ENCODE measurements around the gene SWSAP1. TPM values are rescaled to one million over a fixed set of nuclear protein-coding genes. Genes with fewer than 3 reads are reported as not detected.

The SWSAP1 gene
- total RNA-seq, 1 donor from 2014 or later, result 5.1 TPM

DNA sequence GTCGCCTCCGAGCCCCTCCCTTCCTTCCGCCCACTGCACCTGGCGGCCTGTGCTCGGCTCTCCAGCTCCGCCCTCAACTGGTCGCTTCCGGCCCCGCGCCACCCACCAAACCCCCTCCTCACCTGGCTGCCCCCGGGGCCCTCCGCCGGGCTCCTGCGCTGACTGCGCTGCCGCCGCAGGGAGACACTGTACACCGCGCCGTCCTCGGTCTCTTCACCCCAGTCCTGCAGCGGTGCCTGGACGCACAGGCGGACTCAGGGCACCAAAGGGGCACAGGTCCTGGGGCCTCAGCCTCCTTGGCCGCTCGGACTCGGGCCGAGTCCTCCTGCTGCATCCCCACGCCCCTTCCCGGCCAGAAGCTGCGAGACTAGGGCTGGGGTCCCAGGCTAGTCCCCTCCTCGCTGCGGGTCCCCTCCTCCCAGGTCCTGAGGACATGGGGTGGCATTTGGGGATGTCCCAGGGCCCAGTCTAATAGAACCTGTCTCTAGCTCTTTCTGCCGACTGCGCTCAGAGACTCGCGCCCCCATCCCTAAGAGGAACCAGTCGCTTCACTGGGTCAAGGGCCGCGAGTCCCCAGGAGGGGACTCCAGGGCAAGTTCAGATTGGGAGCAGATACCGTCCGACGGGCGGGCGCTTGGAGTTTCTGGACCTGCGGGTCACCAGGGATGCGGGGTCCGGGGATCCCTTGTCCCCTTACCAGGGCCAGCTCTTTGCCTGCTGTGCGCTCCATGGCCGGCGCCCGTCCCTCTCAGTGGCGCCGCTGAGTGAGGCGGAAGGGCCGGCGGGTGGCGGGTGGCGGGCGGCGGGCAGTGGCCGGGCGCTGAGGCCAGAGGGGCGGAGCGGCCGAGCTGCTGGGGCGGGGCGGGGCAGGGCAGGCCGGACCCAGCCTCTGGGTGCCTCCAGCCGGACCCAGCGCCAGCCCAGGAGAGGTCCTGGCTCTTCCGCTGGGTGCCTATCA is 44.4 kb downstream of the SWSAP1 start, which contains the start of gene RGL3:
TSS of gene RGL3 (minus strand) at position 766 of the 958 bp plus-strand sequence. CDS start at position 730, 36 bp downstream.
- intact Hi-C loops (cut with micrococcal nuclease), result no loop called here
- H3K4me1 Mint-ChIP-seq, result peaks cover 50% of the 10 kb centered on the region
- POLR2A ChIA-PET, result interaction anchor here (0.5 to 7.1 kb wide), 8 partner anchors 8 to 1629 kb away, joined by 3 to 60 read pairs (median 4); partner anchors contain the start of genes EPOR, ODAD3, PRKCSH and SWSAP1

GRCh38 chr19:11420429-11421370 is 46.2 kb downstream of the SWSAP1 start:
- peaks cover 54% of the 10 kb centered on the region for H3K4me1 Mint-ChIP-seq
- CTCF ChIA-PET, result interaction anchor here (1.0 to 2.3 kb wide), 3 partner anchors 13 to 40 kb away, joined by 3 to 10 read pairs (median 9); partner anchors contain the start of genes ODAD3 and PRKCSH
- H3K27ac Mint-ChIP-seq, result no peak overlapping the region
- intact Hi-C loops (cut with micrococcal nuclease), result loop anchor here (2.0 kb wide), 1 partner anchor 74 kb away; the partner anchor contains the start of genes CCDC159 and TMEM205
- H3K4me3 Mint-ChIP-seq, result peak overlapping the region; percentile 81
- DNase-seq (peak; percentile 28), ATAC-seq (ENCODE audit: low read depth) (no peak)
- no peaks in the 10 kb centered on the region for H3K9me3 Mint-ChIP-seq
- H3K27me3 Mint-ChIP-seq, result peaks cover 18% of the 10 kb centered on the region
- POLR2A ChIA-PET, result interaction anchor here (0.9 to 7.1 kb wide), 9 partner anchors 14 to 479 kb away, joined by 3 to 60 read pairs (median 4); partner anchors contain the start of genes CCDC159, ELAVL3, EPOR and ODAD3
- no peak for TF ChIP-seq CTCF (IDR thresholded peaks at IDR 0.05)
- no peaks in the 10 kb centered on the region for H3K36me3 Mint-ChIP-seq (ENCODE audit: low read depth)

More for the DNA sequence above, 44.4 kb downstream of the SWSAP1 start, which contains the start of gene RGL3:
- Mint-ChIP-seq H3K27me3 (peaks cover 18% of the 10 kb centered on the region), H3K9me3 (no peaks in the 10 kb centered on the region), H3K4me3 (peak within 1 kb of the TSS; percentile 72), H3K36me3 (ENCODE audit: low read depth) (no peaks in the 10 kb centered on the region), H3K27ac (no peak within 1 kb of the TSS)
- DNase-seq (peak; percentile 37), ATAC-seq (ENCODE audit: low read depth) (no peak)
- CTCF ChIA-PET, result no interaction called here
- TF ChIP-seq CTCF (IDR thresholded peaks at IDR 0.05), result no peak

DNA sequence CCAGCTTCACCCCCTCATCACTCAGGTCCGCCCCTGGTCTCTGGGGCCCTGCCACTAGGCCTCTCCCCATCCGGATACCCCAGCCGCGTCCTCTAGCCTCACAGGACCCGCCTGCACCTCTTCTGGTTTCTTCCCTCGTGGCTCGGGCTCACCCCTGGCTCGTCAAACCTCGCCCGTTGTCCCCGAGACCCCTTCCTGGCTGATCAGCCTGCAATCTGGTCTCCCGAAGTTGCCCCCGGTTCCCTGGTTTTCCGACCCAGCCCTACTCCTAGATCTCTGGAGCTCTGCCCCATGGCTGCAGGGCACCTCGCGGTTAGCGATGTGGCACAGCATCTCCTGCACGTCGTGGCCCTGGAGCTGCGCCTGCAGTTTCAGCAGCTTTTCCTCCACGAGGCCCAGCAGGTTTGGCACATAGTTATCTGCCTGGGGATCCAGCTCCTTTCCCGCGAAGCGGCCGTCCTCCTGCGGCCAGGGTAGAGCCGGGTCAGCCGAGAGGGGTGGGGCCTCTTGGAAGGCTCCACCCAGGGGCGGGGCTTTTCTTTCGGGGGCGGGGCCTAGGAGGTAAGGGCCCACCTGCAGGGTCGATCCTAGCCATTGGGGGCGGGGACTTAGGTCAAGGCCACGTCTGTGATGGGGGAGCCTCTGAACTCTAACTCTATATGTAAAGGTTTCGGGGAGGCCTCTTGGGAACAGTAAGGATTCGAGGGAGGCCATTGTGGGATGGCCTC is 47.1 kb downstream of the SWSAP1 start:
- intact Hi-C loops (cut with micrococcal nuclease), result loop anchor here (1.0 to 2.0 kb wide), 4 partner anchors 14 to 75 kb away; partner anchors contain the start of genes CCDC159, ODAD3, PRKCSH and TMEM205
- peaks cover 54% of the 10 kb centered on the region for H3K4me1 Mint-ChIP-seq
- H3K36me3 Mint-ChIP-seq (ENCODE audit: low read depth), result no peaks in the 10 kb centered on the region
- peak; percentile 60 for ATAC-seq (ENCODE audit: low read depth)
- POLR2A ChIA-PET, result interaction anchor here (0.6 to 7.1 kb wide), 14 partner anchors 10 to 480 kb away, joined by 3 to 60 read pairs (median 3); partner anchors contain the start of genes CCDC159, ECSIT, ELAVL3 and EPOR
- peak overlapping the region; percentile 81 for H3K4me3 Mint-ChIP-seq
- CTCF ChIA-PET, result interaction anchor here (1.1 to 2.3 kb wide), 6 partner anchors 9 to 76 kb away, joined by 3 to 10 read pairs (median 5); partner anchors contain the start of genes CCDC159, ODAD3, PRKCSH and TMEM205
- no peak for TF ChIP-seq CTCF (IDR thresholded peaks at IDR 0.05)
- H3K27ac Mint-ChIP-seq, result peak overlapping the region; percentile 53
- DNase-seq, result peak; percentile 68
- no peaks in the 10 kb centered on the region for H3K9me3 Mint-ChIP-seq
- H3K27me3 Mint-ChIP-seq, result peaks cover 18% of the 10 kb centered on the region

Data from activated B cell treated with CpG ODN at 0.5 μM for 24 hours (primary cell).